Endothelial cell of umbilical vein (primary cell): Measurements from ENCODE around the gene NSD2. TPM values are rescaled to one million over a fixed set of nuclear protein-coding genes. Genes with fewer than 3 reads are reported as not detected.

ENCODE experiments used
- BruUV-seq: library from RNA; stranded (reverse); fragments of 400-500 nt; replicated peaks from 2 replicates; lab custom pipeline; 2021; lab: Mats Ljungman, UMichigan
- CTCF ChIA-PET: fragments of 300-600, 350-600 bp; sonication (Branson Sonifier 250); formaldehyde crosslinking; loops from one replicate; lab custom pipeline; 2021; ENCODE audit warnings: antibody characterized with exemption, inconsistent platforms; lab: Charles Lee
- POLR2A ChIA-PET: fragments of 300-600, 350-600 bp; sonication (Branson Sonifier 250); formaldehyde crosslinking; loops from one replicate; lab custom pipeline; 2021; ENCODE audit warnings: antibody characterized with exemption, inconsistent platforms; lab: Charles Lee
- DNase-seq: peaks from one replicate; pipeline ENCODE4 v3.0.0-alpha.2; 2011; ENCODE audit warnings: low read depth, low spot score
- FAIRE-seq: peaks from 2 replicates; lab custom pipeline; 2011; peaks lifted over from hg19 to GRCh38; lab: Jason Lieb, UNC
- H2AFZ ChIP-seq: 2 replicates; pipeline ENCODE4 v1.6.0; 2012; ENCODE audit warnings: low read depth, low read length, control low read depth, inconsistent platforms
- H3K27ac ChIP-seq: 2 replicates; pipeline ENCODE4 v1.5.1; 2011; ENCODE audit warnings: low read depth, mild to moderate bottlenecking, control low read depth, low read length, moderate library complexity; ENCODE audit not compliant: insufficient read depth
- H3K27me3 ChIP-seq, 2 experiments: 2 replicates each; pipeline versions ENCODE4 v1.6.0 to v1.6.1; 2011; ENCODE audit warnings: low read length in 2 of 2, mixed read lengths in 1 of 2; ENCODE audit not compliant: control insufficient read depth in 2 of 2, insufficient read depth in 2 of 2
- H3K36me3 ChIP-seq, 2 experiments: 2 replicates in 1 of 2; 3 replicates in 1 of 2; pipeline ENCODE4 v1.5.1; 2011; ENCODE audit warnings: low read length in 2 of 2, mild to moderate bottlenecking in 1 of 2, moderate library complexity in 1 of 2; ENCODE audit not compliant: control insufficient read depth in 2 of 2, insufficient read depth in 2 of 2; ENCODE audit errors: extremely low read depth in 1 of 2
- H3K4me1 ChIP-seq: 3 replicates; pipeline ENCODE4 v1.5.1; 2011; ENCODE audit warnings: mild to moderate bottlenecking, low read length; ENCODE audit not compliant: control insufficient read depth, insufficient read depth; ENCODE audit errors: extremely low read depth
- H3K4me2 ChIP-seq: 2 replicates; pipeline ENCODE4 v1.6.1; 2011; ENCODE audit warnings: low read length, control low read depth, mixed read lengths; ENCODE audit not compliant: insufficient read depth
- H3K4me3 ChIP-seq, 3 experiments: fragments of 200-600 bp in 1 of 3; sonication (generic), shearing (Covaris generic) in 1 of 3; replicated peaks in 1 of 3; 2 replicates each; pipeline ENCODE4 v1.5.1; 2011 to 2016; ENCODE audit warnings: control low read depth in 3 of 3, low read length in 3 of 3, mild to moderate bottlenecking in 2 of 3, inconsistent platforms in 1 of 3, low read depth in 1 of 3, moderate library complexity in 1 of 3; ENCODE audit not compliant: insufficient read depth in 1 of 3
- H3K79me2 ChIP-seq: 2 replicates; pipeline ENCODE4 v1.6.0; 2012; ENCODE audit warnings: low read length, inconsistent platforms; ENCODE audit not compliant: control insufficient read depth, insufficient read depth
- H3K9ac ChIP-seq: replicated peaks from 2 replicates; pipeline ENCODE3; 2011; ENCODE audit warnings: low read length, control low read depth; ENCODE audit not compliant: insufficient read depth; ENCODE audit errors: extremely low read depth
- H3K9me1 ChIP-seq: replicated peaks from 3 replicates; pipeline ENCODE4 v1.6.0; 2011; ENCODE audit warnings: mild to moderate bottlenecking, low read length; ENCODE audit not compliant: control insufficient read depth, insufficient read depth; ENCODE audit errors: extremely low read depth
- H3K9me3 ChIP-seq: replicated peaks from 2 replicates; pipeline ENCODE4 v1.5.1; 2012; ENCODE audit warnings: low read length, inconsistent platforms; ENCODE audit not compliant: control insufficient read depth, insufficient read depth
- H4K20me1 ChIP-seq: replicated peaks from 2 replicates; pipeline ENCODE3; 2011; ENCODE audit warnings: mild to moderate bottlenecking, low read length; ENCODE audit not compliant: control insufficient read depth, insufficient read depth; ENCODE audit errors: extremely low read depth
- CTCF ChIP-seq, 2 donors: IDR thresholded peaks; 1 replicate in 1 of 2; 2 replicates in 1 of 2; pipeline ENCODE4 v1.5.1; 2011; ENCODE audit warnings: low read length in 2 of 2, mild to moderate bottlenecking in 2 of 2, moderate library complexity in 2 of 2, control low read depth in 1 of 2, inconsistent platforms in 1 of 2, low read depth in 1 of 2; ENCODE audit not compliant: insufficient read depth in 1 of 2; ENCODE audit errors: extremely low read depth in 1 of 2
- EZH2 ChIP-seq: IDR thresholded peaks from 2 replicates; pipeline ENCODE4 v1.6.1; 2012; ENCODE audit warnings: borderline replicate concordance, low read depth, mild to moderate bottlenecking, moderate library complexity, low read length, inconsistent platforms; ENCODE audit not compliant: severe bottlenecking
- FOS ChIP-seq: IDR thresholded peaks from 2 replicates; pipeline ENCODE4 v1.6.1; 2011; ENCODE audit warnings: mild to moderate bottlenecking, low read length, moderate library complexity, borderline replicate concordance; ENCODE audit not compliant: insufficient read depth
- GATA2 ChIP-seq: IDR thresholded peaks from 2 replicates; pipeline ENCODE4 v1.7.0; 2011; ENCODE audit warnings: low read depth, mild to moderate bottlenecking, moderate library complexity, mixed read lengths, low read length; ENCODE audit not compliant: insufficient read length, insufficient read depth
- JUN ChIP-seq: IDR thresholded peaks from 2 replicates; pipeline ENCODE4 v1.6.1; 2011; ENCODE audit warnings: borderline replicate concordance, low read depth; ENCODE audit not compliant: insufficient read length, insufficient read depth
- MAX ChIP-seq: IDR thresholded peaks from 2 replicates; pipeline ENCODE4 v1.6.1; 2011; ENCODE audit not compliant: insufficient read depth, insufficient read length
- MYC ChIP-seq: IDR thresholded peaks from one replicate; pipeline ENCODE4 v1.6.1; 2011; ENCODE audit warnings: mild to moderate bottlenecking, low read depth, low read length
- POLR2A ChIP-seq: IDR thresholded peaks from 2 replicates; pipeline ENCODE4 v1.6.1; 2012; ENCODE audit warnings: low read depth, mild to moderate bottlenecking, control low read depth, low read length
- POLR2AphosphoS5 ChIP-seq: IDR thresholded peaks from 2 replicates; pipeline ENCODE4 v1.6.1; 2012; ENCODE audit warnings: low read depth, mild to moderate bottlenecking, control low read depth, low read length, moderate library complexity; ENCODE audit not compliant: insufficient read depth
- dilution Hi-C: fragments of 300-500 bp; cut with MboI; formaldehyde crosslinking; loops from one replicate; pipeline ENCODE4 v1.15.0; 2019; ENCODE audit warnings: low sequenced_read_pairs; ENCODE audit not compliant: extremely low pct_ligation_motif_present
- intact Hi-C: fragments of 100-400 bp; cut with micrococcal nuclease; formaldehyde crosslinking; loops from one replicate; pipeline ENCODE4 v1.10.0; 2022
- polyA plus RNA-seq, 4 experiments: library from polyadenylated mRNA; depleted of rRNA in 3 of 4; stranded (reverse) in 3 of 4; unstranded in 1 of 4; fragments of >200 nt; gene quantifications; 2 replicates each; pipeline versions ENCODE4 v1.2.1 to v1.2.3, GENCODE V29; 2011 to 2012; ENCODE audit warnings: missing spikeins in 1 of 4
- total RNA-seq: library from RNA; stranded (reverse); gene quantifications from 2 replicates; pipeline ENCODE4 v1.2.3, GENCODE V29; 2021

NSD2 gene
- total and polyA plus RNA-seq, 2 donors (not counting 3 experiments of a cell fraction or from before 2014, with no cell fraction given) = 31.3 to 171 TPM

- H3K4me2 ChIP-seq = no peak overlapping the region
- no peak overlapping the region for H2AFZ ChIP-seq
- peaks cover 27% of the 10 kb centered on the region for H3K79me2 ChIP-seq
- BruUV-seq = no TSS peak
- H3K9ac ChIP-seq = no peak overlapping the region
- intact Hi-C loops = loop anchor here (2.0 kb wide), 1 partner anchor 56 kb away; no protein-coding TSS in a partner anchor
- ChIA-PET POLR2A (no interaction called here), CTCF (interaction anchor here (1.0 to 2.8 kb wide), 3 partner anchors 57 to 69 kb away, joined by 3 to 14 read pairs (median 9); no protein-coding TSS in a partner anchor)
- H3K27me3 ChIP-seq = no peaks in the 10 kb centered on the region
- H3K4me3 ChIP-seq = no peak overlapping the region
- H3K4me1 ChIP-seq = no peaks in the 10 kb centered on the region
- no peak for TF ChIP-seq POLR2AphosphoS5
- no peak for TF ChIP-seq JUN
- TF ChIP-seq POLR2A = no peak
- TF ChIP-seq MYC = no peak
- TF ChIP-seq CTCF (IDR thresholded peaks at IDR 0.05; ENCODE audit: extremely low read depth in 1 of 2, insufficient read depth in 1 of 2, low read depth in 1 of 2, low read length in 2 of 2) = no peak
- no peak for TF ChIP-seq MAX
- TF ChIP-seq EZH2 = no peak
- TF ChIP-seq GATA2 = no peak
- no peak for TF ChIP-seq FOS
- no peaks in the 10 kb centered on the region for H3K9me3 ChIP-seq
- FAIRE-seq = no peak
- no peak overlapping the region for H3K27ac ChIP-seq
- no peaks in the 10 kb centered on the region for H4K20me1 ChIP-seq
- H3K36me3 ChIP-seq = peaks cover 3 to 29% of the 10 kb centered on the region in 2 experiments
- dilution Hi-C loops = no loop called here
- H3K9me1 ChIP-seq = no peaks in the 10 kb centered on the region
- DNase-seq = no peak
These were observed 28.8 kb upstream of the NSD2 start for GRCh38 chr4:1842339-1842895.
